ENCODE data around the gene MYO5B.
"Not testable (repeated sequence)": the region's sequence is repeated elsewhere in the genome, so short reads cannot be mapped to it uniquely, and the experiment has no call there.

The MYO5B gene

DNA sequence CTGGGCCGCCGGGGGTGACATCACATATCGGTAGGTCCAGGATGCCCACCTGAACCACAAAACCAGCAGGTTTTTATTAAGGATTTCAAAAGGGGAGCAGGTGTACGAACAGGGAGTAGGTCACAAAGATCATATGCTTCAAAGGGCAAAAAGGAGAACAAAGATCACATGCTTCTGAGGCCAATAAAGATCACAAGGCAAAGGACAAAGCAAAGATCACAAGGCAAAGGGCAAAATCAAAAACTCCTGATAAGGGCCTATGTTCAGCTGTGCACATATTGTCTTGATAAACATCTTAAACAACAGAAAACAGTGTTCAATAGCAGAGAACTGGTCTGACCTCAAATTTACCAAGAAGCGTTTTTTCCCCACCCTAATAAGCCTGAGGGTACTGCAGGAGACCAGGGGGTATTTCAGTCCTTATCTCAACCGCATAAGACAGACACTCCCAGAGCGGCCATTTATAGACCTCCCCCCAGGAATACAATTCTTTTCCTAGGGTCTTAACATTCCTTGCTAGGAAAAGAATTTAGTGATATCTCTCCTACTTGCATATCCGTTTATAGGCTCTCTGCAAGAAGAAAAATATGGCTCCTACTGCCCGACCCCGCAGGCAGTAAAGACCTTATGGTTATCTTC lies 386.3 kb downstream of the MYO5B start:
- H3K4me1 ChIP-seq; H3K27me3 ChIP-seq (ENCODE audit: low read depth); H3K4me3 ChIP-seq; DNase-seq (ENCODE audit: low spot score in 2 of 2); H3K36me3 ChIP-seq (replicated peaks); in situ Hi-C loops (cut with MboI; ENCODE audit: low sequenced_read_pairs): not testable (repeated sequence)
- H3K9me3 ChIP-seq, result peaks cover 14% of the 10 kb centered on the region; the same call in 1 of the 2 replicates

DNA sequence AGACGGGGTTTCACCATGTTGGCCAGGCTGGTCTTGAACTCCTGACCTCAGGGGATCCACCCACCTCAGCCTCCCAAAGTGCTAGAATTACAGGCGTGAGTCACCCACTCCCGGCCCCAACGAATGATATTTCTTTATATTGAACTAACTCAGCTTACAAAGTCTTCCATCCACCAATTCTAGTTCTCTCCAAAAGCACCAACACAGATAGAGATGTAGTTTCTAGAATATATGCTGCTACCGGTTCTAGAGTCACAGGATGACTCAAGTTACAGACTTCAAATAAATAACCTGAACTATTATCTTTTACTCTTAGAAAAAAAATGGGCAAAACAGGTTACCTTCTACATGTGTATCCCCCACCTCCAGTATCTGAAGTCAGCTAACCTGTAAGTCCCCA lies 390.9 kb downstream of the MYO5B start:
- Histone ChIP-seq H3K4me1 (no peaks in the 10 kb centered on the region; the same call in 1 of the 2 replicates), H3K27me3 (ENCODE audit: low read depth) (no peaks in the 10 kb centered on the region), H3K4me3 (no peak overlapping the region), H3K9me3 (peaks cover 10% of the 10 kb centered on the region; the same call in 1 of the 2 replicates), H3K36me3 (replicated peaks) (peaks cover 18% of the 10 kb centered on the region)
- no peak for DNase-seq (ENCODE audit: low spot score in 2 of 2)
- in situ Hi-C loops (cut with MboI; ENCODE audit: low sequenced_read_pairs), result no loop called here

DNA sequence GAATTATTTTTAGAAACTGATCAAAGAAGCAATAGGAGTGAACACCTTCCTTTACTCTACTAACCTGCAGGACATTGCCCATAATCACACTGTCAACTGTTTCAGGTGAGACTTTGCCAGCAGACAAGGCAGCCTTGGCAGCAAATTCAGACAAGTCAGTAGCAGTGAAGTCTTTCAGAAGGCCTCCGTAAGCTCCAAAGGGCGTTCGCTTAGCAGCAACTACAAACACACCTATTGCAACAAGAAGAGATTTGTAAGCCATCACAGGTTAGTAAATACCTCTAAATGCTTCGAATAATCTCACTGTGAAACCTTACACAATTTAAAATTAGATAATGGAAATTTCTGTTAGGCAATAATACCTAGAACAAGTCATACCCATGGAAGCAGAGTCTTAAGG lies 392.3 kb downstream of the MYO5B start:
- in situ Hi-C loops (cut with MboI; ENCODE audit: low sequenced_read_pairs), result no loop called here
- 0 out of 2 replicates have a peak, but pooled peaks cover 2% of the 10 kb centered on the region for H3K9me3 ChIP-seq
- no peaks in the 10 kb centered on the region for H3K27me3 ChIP-seq (ENCODE audit: low read depth)
- no peak overlapping the region for H3K4me3 ChIP-seq
- DNase-seq (ENCODE audit: low spot score in 2 of 2), result no peak
- H3K36me3 ChIP-seq (replicated peaks), result peaks cover 22% of the 10 kb centered on the region
- H3K4me1 ChIP-seq, result no peaks in the 10 kb centered on the region; the same call in 1 of the 2 replicates

DNA sequence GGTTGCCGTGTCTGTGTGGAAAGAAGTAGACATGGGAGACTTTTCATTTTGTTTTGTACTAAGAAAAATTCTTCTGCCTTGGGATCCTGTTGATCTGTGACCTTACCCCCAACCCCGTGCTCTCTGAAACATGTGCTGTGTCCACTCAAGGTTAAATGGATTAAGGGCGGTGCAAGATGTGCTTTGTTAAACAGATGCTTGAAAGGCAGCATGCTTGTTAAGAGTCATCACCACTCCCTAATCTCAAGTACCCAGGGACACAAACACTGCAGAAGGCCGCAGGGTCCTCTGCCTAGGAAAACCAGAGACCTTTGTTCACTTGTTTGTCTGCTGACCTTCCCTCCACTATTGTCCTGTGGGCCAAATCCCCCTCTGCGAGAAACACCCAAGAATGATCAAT lies 394.5 kb downstream of the MYO5B start:
- H3K4me3 ChIP-seq; H3K27me3 ChIP-seq (ENCODE audit: low read depth); in situ Hi-C loops (cut with MboI; ENCODE audit: low sequenced_read_pairs); H3K4me1 ChIP-seq; DNase-seq (ENCODE audit: low spot score in 2 of 2); H3K9me3 ChIP-seq: not testable (repeated sequence)
- H3K36me3 ChIP-seq (replicated peaks), result peaks cover 38% of the 10 kb centered on the region

DNA sequence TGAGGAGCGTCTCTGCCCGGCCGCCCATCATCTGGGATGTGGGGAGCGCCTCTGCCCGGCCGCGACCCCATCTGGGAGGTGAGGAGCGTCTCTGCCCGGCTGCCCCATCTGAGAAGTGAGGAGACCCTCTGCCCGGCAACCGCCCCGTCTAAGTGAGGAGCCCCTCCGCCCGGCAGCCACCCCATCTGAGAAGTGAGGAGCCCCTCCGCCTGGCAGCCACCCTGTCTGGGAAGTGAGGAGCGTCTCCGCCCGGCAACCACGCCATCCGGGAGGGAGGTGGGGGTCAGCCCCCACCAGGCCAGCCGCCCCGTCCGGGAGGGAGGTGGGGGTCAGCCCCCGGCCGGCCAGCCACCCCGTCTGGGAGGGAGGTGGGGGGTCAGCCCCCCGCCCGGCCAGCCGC lies 395.1 kb downstream of the MYO5B start:
- in situ Hi-C loops (cut with MboI; ENCODE audit: low sequenced_read_pairs); H3K4me3 ChIP-seq; H3K9me3 ChIP-seq; H3K27me3 ChIP-seq (ENCODE audit: low read depth); DNase-seq (ENCODE audit: low spot score in 2 of 2); H3K4me1 ChIP-seq: not testable (repeated sequence)
- peaks cover 40% of the 10 kb centered on the region for H3K36me3 ChIP-seq (replicated peaks)

DNA sequence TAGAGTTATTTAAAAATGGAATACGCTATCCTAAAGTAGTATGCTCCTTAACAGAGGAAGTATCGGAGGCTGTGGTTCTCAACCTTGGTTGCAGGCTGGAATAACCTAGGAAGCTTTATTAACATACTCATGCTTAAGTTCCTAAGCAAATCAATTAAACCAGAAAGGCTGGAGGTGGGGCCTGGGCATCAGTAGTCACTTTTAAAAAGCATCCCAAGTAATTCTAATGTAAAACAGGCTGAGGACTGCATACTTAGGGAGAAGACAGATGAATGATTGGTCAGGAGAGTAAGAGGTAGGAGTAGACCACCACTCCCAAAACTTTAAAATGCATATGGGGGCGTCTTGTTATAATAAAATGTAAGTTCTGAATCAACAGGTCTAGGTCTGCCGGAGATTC lies 396.9 kb downstream of the MYO5B start:
- no peak for DNase-seq (ENCODE audit: low spot score in 2 of 2)
- in situ Hi-C loops (cut with MboI; ENCODE audit: low sequenced_read_pairs), result no loop called here
- Histone ChIP-seq H3K4me3 (no peak overlapping the region), H3K36me3 (replicated peaks) (peaks cover 53% of the 10 kb centered on the region), H3K9me3 (no peaks in the 10 kb centered on the region), H3K27me3 (ENCODE audit: low read depth) (no peaks in the 10 kb centered on the region), H3K4me1 (no peaks in the 10 kb centered on the region)

DNA sequence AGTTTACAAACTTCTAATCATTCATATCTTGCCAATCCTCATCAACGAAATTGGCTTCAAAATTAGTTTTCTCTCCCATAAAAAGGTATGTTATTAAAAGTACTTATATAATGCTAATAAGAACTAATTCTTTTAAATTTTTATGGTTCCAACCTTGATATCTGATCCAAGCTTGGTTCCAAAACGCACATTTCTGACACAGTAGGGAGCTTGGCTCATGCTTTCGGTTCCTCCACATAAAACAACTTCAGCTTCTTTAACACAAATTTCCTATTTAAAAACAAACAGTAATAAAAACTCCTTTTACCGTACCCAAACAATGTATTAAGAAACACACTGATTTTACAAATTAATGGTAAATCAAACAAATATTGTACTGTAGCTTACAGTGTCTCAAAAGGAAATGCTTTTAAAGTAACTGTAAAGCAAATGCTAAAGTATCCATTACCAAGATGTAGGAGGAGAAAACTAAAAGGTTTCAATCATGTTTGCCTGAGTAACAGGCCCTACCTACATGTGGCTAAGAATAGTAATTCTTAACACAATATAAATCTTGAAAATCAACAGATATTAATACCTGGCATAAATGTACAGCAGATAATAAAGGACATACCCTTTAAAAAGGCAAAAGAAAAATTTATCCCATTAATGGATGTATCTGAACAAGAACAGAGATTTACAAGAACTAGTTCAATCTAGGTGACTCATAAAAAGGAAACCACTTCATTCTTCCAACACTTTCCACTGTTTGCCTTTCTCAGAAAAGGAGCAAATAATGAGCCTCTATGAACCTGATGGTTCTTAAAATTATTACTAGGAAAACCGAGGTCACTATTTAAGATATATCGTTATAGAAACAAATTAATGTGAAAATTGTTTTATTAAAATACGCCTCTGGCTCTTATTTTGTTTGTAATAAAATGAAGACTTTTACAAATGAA lies 399.1 kb downstream of the MYO5B start:
- no peaks in the 10 kb centered on the region for H3K4me1 ChIP-seq
- H3K4me3 ChIP-seq, result no peak overlapping the region
- no peaks in the 10 kb centered on the region for H3K27me3 ChIP-seq (ENCODE audit: low read depth)
- in situ Hi-C loops (cut with MboI; ENCODE audit: low sequenced_read_pairs), result no loop called here
- DNase-seq (ENCODE audit: low spot score in 2 of 2), result no peak
- no peaks in the 10 kb centered on the region for H3K9me3 ChIP-seq
- peaks cover 45% of the 10 kb centered on the region for H3K36me3 ChIP-seq (replicated peaks)

DNA sequence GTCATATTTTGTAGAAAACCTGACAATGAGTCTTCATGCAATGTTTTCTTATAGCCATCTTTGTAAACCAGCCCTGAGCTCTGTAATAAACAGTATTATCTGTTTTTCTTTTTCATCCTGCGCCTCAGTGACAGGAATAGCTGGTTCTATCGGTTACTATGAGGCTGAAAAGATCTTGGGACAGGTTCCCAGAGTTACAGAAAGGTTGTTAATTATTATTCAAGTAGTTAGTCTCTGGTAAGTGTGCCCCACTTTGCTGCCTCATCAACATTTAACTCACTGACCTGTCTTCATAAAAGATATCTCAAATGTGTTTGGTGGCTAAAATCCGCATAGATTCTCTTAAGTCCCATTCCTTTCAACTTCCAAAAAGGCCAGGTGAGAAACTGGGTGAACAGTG lies 400.2 kb downstream of the MYO5B start:
- Histone ChIP-seq H3K4me3 (no peak overlapping the region), H3K4me1 (no peaks in the 10 kb centered on the region), H3K36me3 (replicated peaks) (peaks cover 56% of the 10 kb centered on the region), H3K9me3 (no peaks in the 10 kb centered on the region), H3K27me3 (ENCODE audit: low read depth) (no peaks in the 10 kb centered on the region)
- in situ Hi-C loops (cut with MboI; ENCODE audit: low sequenced_read_pairs), result no loop called here
- no peak for DNase-seq (ENCODE audit: low spot score in 2 of 2)

DNA sequence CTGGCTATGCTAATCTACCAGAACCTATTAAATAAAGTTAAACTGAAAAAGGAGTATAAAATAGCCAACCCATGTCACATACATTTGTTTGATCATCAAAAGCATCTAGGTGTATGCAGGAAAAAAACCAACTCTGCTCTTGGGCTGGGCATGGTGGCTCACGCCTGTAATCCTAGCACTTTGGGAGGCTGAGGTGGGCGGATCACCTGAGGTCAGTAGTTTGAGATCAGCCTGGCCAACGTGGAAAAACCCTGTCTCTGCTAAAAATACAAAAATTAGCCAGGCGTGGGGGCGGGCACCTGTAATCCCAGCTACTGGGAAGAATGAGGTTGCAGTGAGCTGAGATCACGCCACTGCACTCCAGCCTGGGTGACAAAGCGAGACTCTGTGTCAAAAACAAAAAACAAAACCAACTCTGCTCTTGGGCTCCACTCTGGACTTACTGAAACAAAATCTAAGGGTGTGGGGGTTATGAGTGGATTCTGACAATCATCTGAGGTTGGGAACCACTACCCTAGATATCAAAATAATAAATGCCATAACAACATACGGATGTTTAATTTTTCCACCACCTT lies 405.3 kb downstream of the MYO5B start:
- H3K36me3 ChIP-seq (replicated peaks), result peaks cover 55% of the 10 kb centered on the region
- H3K27me3 ChIP-seq (ENCODE audit: low read depth); H3K4me3 ChIP-seq; in situ Hi-C loops (cut with MboI; ENCODE audit: low sequenced_read_pairs); H3K9me3 ChIP-seq; DNase-seq (ENCODE audit: low spot score in 2 of 2); H3K4me1 ChIP-seq: not testable (repeated sequence)

DNA sequence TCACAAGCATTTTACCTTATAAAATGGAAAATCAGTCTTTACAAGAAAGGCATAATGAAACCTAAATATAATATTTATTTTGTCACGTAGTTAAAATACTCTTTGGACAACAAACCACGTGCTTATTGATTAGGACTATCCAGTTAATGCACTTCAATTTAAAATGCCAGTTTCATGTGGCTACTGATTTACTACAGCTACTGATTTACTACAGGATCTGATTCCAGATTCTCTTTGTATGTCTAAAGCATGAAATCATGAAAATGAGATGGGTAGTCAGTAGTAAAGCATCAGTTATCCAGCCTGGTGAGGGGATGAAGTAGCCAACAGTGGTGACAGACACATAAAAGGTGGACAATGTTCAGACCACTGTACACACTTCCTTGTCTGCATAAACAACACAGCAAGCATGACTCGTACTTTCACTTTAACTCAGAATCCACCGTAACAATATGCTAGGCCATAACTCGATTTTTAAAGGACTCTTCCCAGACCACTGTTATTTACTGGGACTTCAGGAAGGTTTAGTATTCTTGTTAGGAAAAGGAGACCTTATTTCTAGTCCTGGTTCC lies 406.5 kb downstream of the MYO5B start:
- no peaks in the 10 kb centered on the region for H3K9me3 ChIP-seq
- no peaks in the 10 kb centered on the region for H3K27me3 ChIP-seq (ENCODE audit: low read depth)
- no peak for DNase-seq (ENCODE audit: low spot score in 2 of 2)
- in situ Hi-C loops (cut with MboI; ENCODE audit: low sequenced_read_pairs), result no loop called here
- H3K4me1 ChIP-seq, result no peaks in the 10 kb centered on the region
- H3K36me3 ChIP-seq (replicated peaks), result peaks cover 57% of the 10 kb centered on the region
- H3K4me3 ChIP-seq, result no peak overlapping the region

DNA sequence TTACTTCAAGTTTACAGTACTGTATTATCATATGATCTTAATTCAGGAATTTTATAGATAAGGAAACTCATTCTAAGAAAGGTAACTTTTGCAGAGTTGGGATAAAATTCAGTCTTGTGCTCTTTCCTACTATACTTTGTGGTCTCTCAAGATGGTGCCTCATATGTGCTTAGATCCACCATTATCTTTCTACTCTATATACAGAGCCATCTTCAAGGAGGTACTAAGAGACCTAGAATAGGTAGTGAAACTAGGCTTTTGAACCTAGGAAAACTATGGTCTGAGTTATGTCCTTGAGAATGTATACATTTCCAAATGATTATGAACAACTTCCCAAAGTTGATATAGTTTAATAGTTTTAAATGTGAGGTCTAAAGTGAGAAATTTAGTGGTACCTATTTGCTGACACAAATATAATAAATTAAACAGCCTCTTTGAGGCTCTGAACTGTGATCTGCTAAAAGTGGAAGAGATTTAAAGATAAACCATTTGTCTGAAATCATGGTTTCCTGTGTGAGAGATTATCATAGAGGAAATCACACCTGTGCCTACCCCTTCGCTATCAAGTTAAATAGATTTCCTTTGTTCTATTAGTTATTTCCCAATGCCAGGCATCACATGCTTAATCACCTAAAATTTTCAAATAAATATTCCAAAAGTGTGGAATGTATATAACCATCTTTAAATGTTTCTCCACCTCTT lies 408.8 kb downstream of the MYO5B start:
- Histone ChIP-seq H3K9me3 (no peaks in the 10 kb centered on the region), H3K4me1 (no peaks in the 10 kb centered on the region), H3K4me3 (no peak overlapping the region), H3K36me3 (replicated peaks) (peaks cover 52% of the 10 kb centered on the region), H3K27me3 (ENCODE audit: low read depth) (no peaks in the 10 kb centered on the region)
- in situ Hi-C loops (cut with MboI; ENCODE audit: low sequenced_read_pairs), result no loop called here
- no peak for DNase-seq (ENCODE audit: low spot score in 2 of 2)

DNA sequence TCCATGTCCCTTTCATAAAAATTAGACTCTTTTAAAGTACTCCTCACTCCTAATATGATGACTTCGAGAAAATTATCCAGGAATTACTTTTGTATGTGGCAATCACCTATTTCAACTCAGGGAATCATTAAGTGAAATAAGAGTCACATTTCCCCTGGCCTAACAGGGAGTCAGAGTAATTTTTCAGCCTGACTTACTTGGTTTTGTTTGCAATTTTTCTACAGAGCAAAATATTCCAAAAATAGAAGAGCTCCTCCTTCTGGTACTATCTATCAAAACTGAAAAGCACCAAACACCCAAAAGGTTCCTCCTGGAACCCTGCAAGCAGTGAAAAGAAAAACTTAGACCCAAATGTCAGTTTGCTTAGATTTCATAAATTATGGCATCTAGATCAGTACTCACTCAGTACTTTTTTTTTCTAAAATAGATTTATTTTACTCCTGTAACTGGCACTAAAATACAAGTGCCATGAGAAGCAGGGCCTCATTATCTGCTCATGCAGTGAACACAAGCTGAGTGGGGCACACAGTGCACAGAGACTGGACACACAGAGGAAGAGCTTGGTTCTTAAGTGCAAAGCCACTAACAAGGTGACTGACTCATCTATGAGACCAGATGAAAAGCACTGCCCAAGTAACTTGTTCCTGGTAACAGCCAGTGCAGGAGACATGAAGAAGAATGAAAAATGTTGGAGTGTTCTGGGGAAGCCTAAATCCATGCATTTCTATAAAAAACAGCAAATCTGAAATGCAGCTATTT lies 410.3 kb downstream of the MYO5B start:
- H3K9me3 ChIP-seq, result no peaks in the 10 kb centered on the region
- peaks cover 36% of the 10 kb centered on the region for H3K36me3 ChIP-seq (replicated peaks)
- no peak for DNase-seq (ENCODE audit: low spot score in 2 of 2)
- H3K4me3 ChIP-seq, result no peak overlapping the region
- H3K27me3 ChIP-seq (ENCODE audit: low read depth), result no peaks in the 10 kb centered on the region
- in situ Hi-C loops (cut with MboI; ENCODE audit: low sequenced_read_pairs), result no loop called here
- no peaks in the 10 kb centered on the region for H3K4me1 ChIP-seq

DNA sequence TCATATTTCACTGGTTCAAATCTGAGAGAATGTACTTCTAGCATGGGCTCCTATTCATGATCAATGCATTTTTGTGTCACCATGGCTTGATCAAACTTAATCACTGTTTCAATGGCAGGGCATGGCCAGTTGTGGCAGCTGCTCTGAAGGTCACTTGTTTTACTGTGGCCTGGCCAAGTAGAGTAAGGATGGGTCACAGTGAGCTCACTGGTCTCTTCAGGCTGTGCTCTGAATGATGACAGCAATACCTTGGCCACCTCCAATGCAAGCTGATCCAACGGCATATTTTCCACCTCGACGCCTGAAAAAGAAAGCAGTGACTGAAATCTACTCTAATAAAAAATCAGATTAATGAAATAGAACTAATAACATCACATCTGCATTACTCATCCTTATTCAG lies 411.3 kb downstream of the MYO5B start:
- H3K4me1 ChIP-seq; DNase-seq (ENCODE audit: low spot score in 2 of 2); H3K9me3 ChIP-seq; in situ Hi-C loops (cut with MboI; ENCODE audit: low sequenced_read_pairs); H3K27me3 ChIP-seq (ENCODE audit: low read depth); H3K4me3 ChIP-seq: not testable (repeated sequence)
- H3K36me3 ChIP-seq (replicated peaks), result peaks cover 28% of the 10 kb centered on the region

Measured in HAP-1 (cell line).